WI38 (cell line): ENCODE data around the gene KRTAP10-9.

ENCODE experiments used
- H3K4me3 ChIP-seq: 2 replicates; pipeline ENCODE4 v1.5.1; 2011; ENCODE audit warnings: low read depth, mild to moderate bottlenecking, control low read depth, low read length
- CTCF ChIP-seq: IDR thresholded peaks from 2 replicates; pipeline ENCODE4 v1.5.1; 2012; ENCODE audit warnings: low read depth, mild to moderate bottlenecking, control low read depth, low read length

The KRTAP10-9 gene

GRCh38 chr21:44614161-44614631 lies 12.7 kb upstream of the KRTAP10-9 start:
- no peak for TF ChIP-seq CTCF
- H3K4me3 ChIP-seq = no peak overlapping the region

- no peak overlapping the region for H3K4me3 ChIP-seq
- no peak for TF ChIP-seq CTCF
Measured at GRCh38 chr21:44614961-44615391, 11.9 kb upstream of the KRTAP10-9 start.

GRCh38 chr21:44615466-44615865 lies 11.4 kb upstream of the KRTAP10-9 start:
- TF ChIP-seq CTCF = no peak
- no peak overlapping the region for H3K4me3 ChIP-seq

GRCh38 chr21:44615911-44616590 lies 10.8 kb upstream of the KRTAP10-9 start:
- H3K4me3 ChIP-seq = no peak overlapping the region
- no peak for TF ChIP-seq CTCF

- H3K4me3 ChIP-seq = no peak overlapping the region
- no peak for TF ChIP-seq CTCF
Measured at GRCh38 chr21:44616591-44616926, 10.3 kb upstream of the KRTAP10-9 start.

GRCh38 chr21:44617071-44617501 lies 9.8 kb upstream of the KRTAP10-9 start:
- TF ChIP-seq CTCF = no peak
- no peak overlapping the region for H3K4me3 ChIP-seq

- H3K4me3 ChIP-seq = no peak overlapping the region
- TF ChIP-seq CTCF = peak; percentile 37
Measured at GRCh38 chr21:44618504-44618903, 8.4 kb upstream of the KRTAP10-9 start.
